CD14-positive monocyte (primary cell): ENCODE measurements around the gene SSBP2. TPM values are rescaled to one million over a fixed set of nuclear protein-coding genes. Genes with fewer than 3 reads are reported as not detected.

Source experiments
- DNase-seq, 3 donors: peaks; one replicate each; pipeline ENCODE4 v3.0.0-alpha.2; 2011 to 2022
- H2AFZ ChIP-seq: 2 replicates; pipeline ENCODE4 v1.6.0; 2012; ENCODE audit warnings: mild to moderate bottlenecking, low read depth, low read length, inconsistent platforms; ENCODE audit not compliant: insufficient read depth, poor library complexity, severe bottlenecking
- H3K27ac ChIP-seq, 2 donors: 1 replicate in 1 of 2; 2 replicates in 1 of 2; pipeline ENCODE4 v1.5.1; 2012 to 2013; ENCODE audit warnings: low read length in 2 of 2, control low read depth in 1 of 2, inconsistent platforms in 1 of 2, low read depth in 1 of 2, mild to moderate bottlenecking in 1 of 2
- H3K27me3 ChIP-seq, 2 donors: one replicate each; pipeline versions ENCODE4 v1.6.0 to v1.6.1; 2011 to 2013; ENCODE audit warnings: low read length in 2 of 2; ENCODE audit not compliant: control insufficient read depth in 2 of 2, insufficient read depth in 2 of 2
- H3K36me3 ChIP-seq, 2 donors: replicated peaks in 1 of 2; 1 replicate in 1 of 2; 2 replicates in 1 of 2; pipeline versions ENCODE4 v1.5.1 to v1.6.1; 2012 to 2013; ENCODE audit warnings: low read length in 2 of 2, control low read depth in 1 of 2, inconsistent platforms in 1 of 2, mild to moderate bottlenecking in 1 of 2; ENCODE audit not compliant: insufficient read depth in 2 of 2, control insufficient read depth in 1 of 2
- H3K4me1 ChIP-seq, 2 donors: 1 replicate in 1 of 2; 2 replicates in 1 of 2; pipeline versions ENCODE4 v1.5.1 to v1.6.1; 2012 to 2013; ENCODE audit warnings: low read length in 2 of 2, control low read depth in 1 of 2, inconsistent platforms in 1 of 2, mild to moderate bottlenecking in 1 of 2, moderate library complexity in 1 of 2; ENCODE audit not compliant: insufficient read depth in 2 of 2, control insufficient read depth in 1 of 2
- H3K4me2 ChIP-seq: replicated peaks from 2 replicates; pipeline ENCODE3; 2012; ENCODE audit warnings: low read length, moderate library complexity, mild to moderate bottlenecking; ENCODE audit not compliant: poor library complexity, severe bottlenecking; ENCODE audit errors: extremely low read depth
- H3K4me3 ChIP-seq, 3 experiments: fragments of 200-600 bp in 1 of 3; sonication (generic) in 1 of 3; replicated peaks in 1 of 3; 1 replicate in 2 of 3; 2 replicates in 1 of 3; pipeline ENCODE4 v1.5.1; 2011 to 2013; ENCODE audit warnings: low read length in 3 of 3, mild to moderate bottlenecking in 3 of 3, control low read depth in 2 of 3, low read depth in 2 of 3, inconsistent platforms in 1 of 3, moderate library complexity in 1 of 3
- H3K79me2 ChIP-seq: 2 replicates; pipeline ENCODE4 v1.6.0; 2012; ENCODE audit warnings: mild to moderate bottlenecking, control low read depth, inconsistent platforms, low read length, moderate library complexity; ENCODE audit not compliant: insufficient read depth
- H3K9ac ChIP-seq: 2 replicates; pipeline ENCODE4 v1.6.0; 2017; ENCODE audit warnings: low read length, mild to moderate bottlenecking; ENCODE audit not compliant: insufficient read depth, poor library complexity, severe bottlenecking
- H3K9me3 ChIP-seq, 2 donors: replicated peaks in 1 of 2; 1 replicate in 1 of 2; 2 replicates in 1 of 2; pipeline versions ENCODE4 v1.5.1 to v1.6.1; 2012 to 2013; ENCODE audit warnings: low read length in 2 of 2, control low read depth in 1 of 2; ENCODE audit not compliant: control insufficient read depth in 1 of 2, insufficient read depth in 1 of 2
- H4K20me1 ChIP-seq: 2 replicates; pipeline ENCODE4 v1.6.0; 2012; ENCODE audit warnings: mild to moderate bottlenecking, low read length, control low read depth, moderate library complexity; ENCODE audit not compliant: insufficient read depth
- H3K27ac Mint-ChIP-seq, 7 donors: one replicate each; pipeline ENCODE4 v1.8.0; 2020; ENCODE audit warnings: mild to moderate bottlenecking in 7 of 7, mixed read lengths in 7 of 7, moderate library complexity in 6 of 7, inconsistent platforms in 2 of 7
- H3K27me3 Mint-ChIP-seq, 3 donors: one replicate each; pipeline ENCODE4 v1.8.0; 2021 to 2022; ENCODE audit warnings: low read depth in 3 of 3, mild to moderate bottlenecking in 3 of 3, mixed read lengths in 3 of 3, moderate library complexity in 3 of 3, inconsistent platforms in 1 of 3
- H3K36me3 Mint-ChIP-seq, 2 donors: one replicate each; pipeline ENCODE4 v1.8.0; 2020; ENCODE audit warnings: mixed read lengths in 2 of 2, inconsistent platforms in 1 of 2, mild to moderate bottlenecking in 1 of 2
- H3K4me1 Mint-ChIP-seq: one replicate; pipeline ENCODE4 v1.8.0; 2020; ENCODE audit warnings: mild to moderate bottlenecking, mixed read lengths
- H3K4me3 Mint-ChIP-seq, 2 donors: one replicate each; pipeline ENCODE4 v1.8.0; 2020; ENCODE audit warnings: mild to moderate bottlenecking in 2 of 2, mixed read lengths in 2 of 2, moderate library complexity in 1 of 2
- H3K9me3 Mint-ChIP-seq, 7 donors: one replicate each; pipeline ENCODE4 v1.8.0; 2020 to 2022; ENCODE audit warnings: mixed read lengths in 7 of 7, mild to moderate bottlenecking in 6 of 7, moderate library complexity in 6 of 7, inconsistent platforms in 2 of 7
- intact Hi-C, 2 donors: fragments of 100-400 bp; cut with micrococcal nuclease; formaldehyde crosslinking; loops; one replicate each; pipeline versions ENCODE4 v1.15.0 to v1.15.1; 2023
- polyA plus RNA-seq, 3 donors: library from polyadenylated mRNA; depleted of rRNA in 1 of 3; unstranded in 2 of 3; stranded (reverse) in 1 of 3; fragments of 300-500 nt in 2 of 3; fragments of >200 nt in 1 of 3; fragmentation: Illumina TruSeq in 2 of 3; gene quantifications; 1 replicate in 2 of 3; 2 replicates in 1 of 3; pipeline ENCODE4 v1.2.3, GENCODE V29; 2012 to 2021
- TF ChIP-seq, protein P1 (sequence below): fragments of 200-600 bp; IDR thresholded peaks from one replicate; pipeline ENCODE4 v1.8.0; 2022; ENCODE audit warnings: antibody characterized with exemption, mild to moderate bottlenecking

The SSBP2 gene
- polyA plus RNA-seq, 3 donors: 29.1 to 55.2 (median 53.4) TPM

GRCh38 chr5:81516091-81516490 lies 234.8 kb downstream of the SSBP2 start:
- H3K79me2 ChIP-seq: no peaks in the 10 kb centered on the region
- intact Hi-C loops: no loop called here

GRCh38 chr5:81513982-81514381 lies 236.9 kb downstream of the SSBP2 start:
- no peak overlapping the region for H2AFZ ChIP-seq
- H3K9me3 ChIP-seq: no peaks in the 10 kb centered on the region
- peaks cover 0 to 5% of the 10 kb centered on the region in 2 donors for H3K4me1 ChIP-seq
- H3K27ac ChIP-seq: no peak overlapping the region
- H3K79me2 ChIP-seq: no peaks in the 10 kb centered on the region
- no peak overlapping the region for H3K4me3 Mint-ChIP-seq
- H3K27me3 Mint-ChIP-seq: no peaks in the 10 kb centered on the region
- no peak overlapping the region for H3K4me3 ChIP-seq
- no peaks in the 10 kb centered on the region for H3K27me3 ChIP-seq
- H4K20me1 ChIP-seq: no peaks in the 10 kb centered on the region
- no peaks in the 10 kb centered on the region for H3K36me3 Mint-ChIP-seq
- H3K36me3 ChIP-seq: no peaks in the 10 kb centered on the region
- no peak overlapping the region for H3K4me2 ChIP-seq
- H3K27ac Mint-ChIP-seq: no peak overlapping the region
- intact Hi-C loops: no loop called here
- H3K4me1 Mint-ChIP-seq: peaks cover 11% of the 10 kb centered on the region
- H3K9ac ChIP-seq: no peak overlapping the region
- H3K9me3 Mint-ChIP-seq: no peaks in the 10 kb centered on the region
- TF ChIP-seq, protein P1, sequence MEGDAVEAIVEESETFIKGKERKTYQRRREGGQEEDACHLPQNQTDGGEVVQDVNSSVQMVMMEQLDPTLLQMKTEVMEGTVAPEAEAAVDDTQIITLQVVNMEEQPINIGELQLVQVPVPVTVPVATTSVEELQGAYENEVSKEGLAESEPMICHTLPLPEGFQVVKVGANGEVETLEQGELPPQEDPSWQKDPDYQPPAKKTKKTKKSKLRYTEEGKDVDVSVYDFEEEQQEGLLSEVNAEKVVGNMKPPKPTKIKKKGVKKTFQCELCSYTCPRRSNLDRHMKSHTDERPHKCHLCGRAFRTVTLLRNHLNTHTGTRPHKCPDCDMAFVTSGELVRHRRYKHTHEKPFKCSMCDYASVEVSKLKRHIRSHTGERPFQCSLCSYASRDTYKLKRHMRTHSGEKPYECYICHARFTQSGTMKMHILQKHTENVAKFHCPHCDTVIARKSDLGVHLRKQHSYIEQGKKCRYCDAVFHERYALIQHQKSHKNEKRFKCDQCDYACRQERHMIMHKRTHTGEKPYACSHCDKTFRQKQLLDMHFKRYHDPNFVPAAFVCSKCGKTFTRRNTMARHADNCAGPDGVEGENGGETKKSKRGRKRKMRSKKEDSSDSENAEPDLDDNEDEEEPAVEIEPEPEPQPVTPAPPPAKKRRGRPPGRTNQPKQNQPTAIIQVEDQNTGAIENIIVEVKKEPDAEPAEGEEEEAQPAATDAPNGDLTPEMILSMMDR: peak; percentile 58
- no peak for DNase-seq

More at GRCh38 chr5:81516091-81516490, 234.8 kb downstream of the SSBP2 start:
- no peaks in the 10 kb centered on the region for H3K9me3 ChIP-seq
- peak overlapping the region in 1 of 7 donors; percentile 64 for H3K27ac Mint-ChIP-seq
- H3K9me3 Mint-ChIP-seq: no peaks in the 10 kb centered on the region
- peaks cover 11% of the 10 kb centered on the region for H3K4me1 Mint-ChIP-seq
- H3K9ac ChIP-seq: no peak overlapping the region
- no peak overlapping the region for H3K4me2 ChIP-seq
- H3K36me3 ChIP-seq: no peaks in the 10 kb centered on the region
- DNase-seq: peak; percentile 5 to 20 (median 5)
- H4K20me1 ChIP-seq: no peaks in the 10 kb centered on the region
- no peak overlapping the region for H3K4me3 ChIP-seq
- H3K27me3 ChIP-seq: no peaks in the 10 kb centered on the region
- no peak overlapping the region for H3K27ac ChIP-seq
- no peaks in the 10 kb centered on the region for H3K27me3 Mint-ChIP-seq
- peaks cover 0 to 5% of the 10 kb centered on the region in 2 donors for H3K4me1 ChIP-seq
- no peaks in the 10 kb centered on the region for H3K36me3 Mint-ChIP-seq
- no peak overlapping the region for H2AFZ ChIP-seq
- TF ChIP-seq, protein P1: no peak
- H3K4me3 Mint-ChIP-seq: no peak overlapping the region
